ENCODE results near the gene LRP8.

LRP8 gene

GRCh38 chr1:53339736-53340635, 12.1 kb upstream of the LRP8 start:
- DNase-seq, result no peak

GRCh38 chr1:53338423-53338822, 10.6 kb upstream of the LRP8 start:
- no peak for DNase-seq

GRCh38 chr1:53337499-53337898, 9.6 kb upstream of the LRP8 start:
- no peak for DNase-seq

GRCh38 chr1:53336146-53336545, 8.3 kb upstream of the LRP8 start:
- no peak for DNase-seq

- DNase-seq, result no peak
These were observed 7.8 kb upstream of the LRP8 start for GRCh38 chr1:53335661-53336060.

- DNase-seq, result peak; percentile 14
These were observed 6.9 kb upstream of the LRP8 start for GRCh38 chr1:53334781-53335180.

GRCh38 chr1:53334312-53334711, 6.4 kb upstream of the LRP8 start:
- DNase-seq, result no peak

GRCh38 chr1:53332833-53333232, 5.0 kb upstream of the LRP8 start:
- no peak for DNase-seq

GRCh38 chr1:53332186-53332564, 4.3 kb upstream of the LRP8 start:
- DNase-seq, result no peak

GRCh38 chr1:53331446-53332185, 3.7 kb upstream of the LRP8 start:
- no peak for DNase-seq

- no peak for DNase-seq
These were observed 2.9 kb upstream of the LRP8 start for GRCh38 chr1:53330819-53331218.

- DNase-seq, result peak; percentile 14
These were observed 950 bp upstream of the LRP8 start for GRCh38 chr1:53328541-53329499.

GRCh38 chr1:53327182-53327913, 522 bp downstream of the LRP8 start:
- peak; percentile 50 for DNase-seq

GRCh38 chr1:53326598-53327181, 1.2 kb downstream of the LRP8 start:
- DNase-seq, result no peak

- peak; percentile 93 for DNase-seq
These were observed 1.7 kb downstream of the LRP8 start for GRCh38 chr1:53326088-53326597.

GRCh38 chr1:53325326-53326087, 2.4 kb downstream of the LRP8 start:
- DNase-seq, result no peak

- DNase-seq, result no peak
These were observed 3.1 kb downstream of the LRP8 start for GRCh38 chr1:53324728-53325297.

GRCh38 chr1:53324321-53324720, 3.5 kb downstream of the LRP8 start:
- DNase-seq, result no peak

- no peak for DNase-seq
These were observed 4.6 kb downstream of the LRP8 start for GRCh38 chr1:53323316-53323715.

Data from CD4-positive, alpha-beta T cell treated with Interleukin-17A for 1 hour (primary cell).